Stimulated activated CD4-positive, alpha-beta T cell treated with anti-CD3 and anti-CD28 coated beads, TNF-alpha, amount 100 ng/mL, for 1 hour (primary cell): ENCODE measurements around the gene PLOD1.
"Not testable (repeated sequence)": the region's sequence is repeated elsewhere in the genome, so short reads cannot be mapped to it uniquely, and the experiment has no call there.

ENCODE experiments used
- DNase-seq, 3 donors: peaks; one replicate each; pipeline ENCODE4 v3.0.0-alpha.2; 2020; ENCODE audit warnings: low read depth in 3 of 3, low spot score in 1 of 3

The PLOD1 gene

DNA sequence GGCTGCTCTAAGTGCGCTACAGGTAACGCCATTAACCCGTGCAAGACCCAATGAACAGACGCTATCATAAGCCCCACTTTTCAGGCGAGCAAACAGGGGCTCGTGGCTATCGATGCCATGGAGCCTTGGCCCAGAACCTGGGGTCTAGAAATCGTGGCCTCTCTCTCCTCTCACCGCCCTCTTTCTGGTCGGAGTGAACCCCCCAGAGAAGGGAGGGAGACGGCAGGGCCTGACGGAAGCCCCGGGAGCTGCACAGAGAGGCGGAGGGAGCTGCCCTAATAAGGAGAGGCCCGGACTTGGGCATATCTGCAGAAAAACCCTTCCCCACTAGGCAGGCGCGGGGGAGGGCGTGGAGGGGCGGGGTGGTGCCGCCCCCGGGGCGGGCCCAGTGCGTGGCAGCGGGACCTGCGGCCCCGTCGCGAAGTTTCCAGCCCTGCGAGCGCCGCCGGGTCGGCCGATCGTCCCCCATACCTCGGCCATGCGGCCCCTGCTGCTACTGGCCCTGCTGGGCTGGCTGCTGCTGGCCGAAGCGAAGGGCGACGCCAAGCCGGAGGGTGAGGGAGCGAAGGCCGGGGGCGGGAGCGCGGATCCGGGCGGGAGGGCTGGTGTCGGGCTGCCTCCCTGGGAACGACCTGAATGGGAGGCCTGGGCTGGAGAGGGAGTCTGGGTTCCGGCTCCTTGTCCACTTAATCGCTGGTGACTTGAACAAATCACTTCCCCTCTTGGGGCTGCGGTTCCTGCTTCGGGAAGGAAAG is at the start of gene PLOD1:
PLOD1 (plus strand) TSS at position 416 of the 755 bp plus-strand sequence; CDS start at position 479, 63 bp downstream.
- peak; percentile 65 to 86 (median 76) for DNase-seq

DNA sequence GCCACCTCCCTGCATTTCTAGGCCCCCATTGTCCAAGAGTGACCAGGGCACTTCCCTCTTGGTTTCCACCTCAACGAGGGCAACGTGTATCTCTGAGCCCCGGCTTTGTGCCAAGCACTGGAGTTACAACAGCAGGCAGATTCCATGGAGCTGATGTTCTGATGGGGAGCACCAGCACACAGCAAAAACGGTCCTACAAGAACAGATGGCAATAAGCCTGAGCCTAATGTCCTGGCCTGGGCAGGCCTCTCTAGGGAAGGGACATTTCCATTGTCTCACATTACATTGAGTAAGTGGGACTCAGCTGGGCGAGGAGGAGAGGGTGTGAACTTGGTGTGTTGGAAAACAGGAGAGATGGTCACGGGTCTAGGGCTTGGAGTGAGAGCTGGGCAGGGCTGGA is 48.6 kb upstream of the PLOD1 start:
- no peak for DNase-seq

DNA sequence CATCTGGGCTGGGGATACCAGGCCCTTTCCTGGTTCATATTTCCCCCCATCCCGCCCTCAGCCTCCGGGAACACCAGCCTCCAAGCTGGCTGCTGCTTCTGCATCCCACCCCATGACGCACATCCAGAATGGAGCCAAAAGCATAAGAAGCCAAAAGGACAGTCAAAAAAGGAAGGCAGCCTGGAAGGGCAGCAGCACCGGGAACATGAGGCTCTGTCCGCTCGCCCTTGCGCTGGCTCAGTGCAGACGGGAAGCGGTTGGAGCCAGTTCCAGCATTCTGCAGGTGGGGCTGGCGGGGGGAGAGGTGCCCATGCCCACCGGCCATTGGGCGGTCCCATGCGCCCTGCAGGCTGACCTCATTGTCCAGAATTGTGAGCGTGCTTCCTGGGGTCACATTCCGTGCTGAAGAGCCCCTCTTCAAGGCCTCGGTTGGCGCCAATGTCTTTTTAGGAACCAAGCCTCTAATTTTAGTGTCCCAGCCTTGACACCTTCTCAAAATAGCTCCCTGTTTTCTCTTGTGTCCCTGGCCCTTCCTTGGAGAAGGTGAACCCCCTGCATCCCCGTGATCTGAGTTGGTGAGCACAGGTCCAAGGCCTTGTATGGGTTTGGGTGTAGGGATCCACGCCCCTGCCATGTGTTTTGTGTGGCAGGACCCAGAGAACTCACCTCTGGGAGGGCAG is 47.4 kb upstream of the PLOD1 start:
- no peak for DNase-seq

DNA sequence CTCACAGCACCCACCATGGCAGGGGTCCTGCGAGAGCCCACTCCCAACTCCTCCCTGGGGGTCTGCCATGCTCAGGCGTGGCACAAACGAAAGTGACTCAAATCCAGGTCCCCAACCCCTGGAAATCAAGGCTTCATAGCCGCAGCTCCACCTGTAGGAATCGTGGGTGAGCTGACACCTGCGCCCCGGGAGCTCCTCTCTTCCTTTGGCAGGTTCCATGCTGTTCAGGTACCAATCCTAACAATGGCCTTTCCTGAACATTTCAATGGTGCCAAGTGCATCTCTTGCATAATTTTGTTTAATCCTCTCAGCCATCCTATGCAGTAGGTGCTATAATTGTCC is 46.9 kb upstream of the PLOD1 start:
- no peak for DNase-seq

DNA sequence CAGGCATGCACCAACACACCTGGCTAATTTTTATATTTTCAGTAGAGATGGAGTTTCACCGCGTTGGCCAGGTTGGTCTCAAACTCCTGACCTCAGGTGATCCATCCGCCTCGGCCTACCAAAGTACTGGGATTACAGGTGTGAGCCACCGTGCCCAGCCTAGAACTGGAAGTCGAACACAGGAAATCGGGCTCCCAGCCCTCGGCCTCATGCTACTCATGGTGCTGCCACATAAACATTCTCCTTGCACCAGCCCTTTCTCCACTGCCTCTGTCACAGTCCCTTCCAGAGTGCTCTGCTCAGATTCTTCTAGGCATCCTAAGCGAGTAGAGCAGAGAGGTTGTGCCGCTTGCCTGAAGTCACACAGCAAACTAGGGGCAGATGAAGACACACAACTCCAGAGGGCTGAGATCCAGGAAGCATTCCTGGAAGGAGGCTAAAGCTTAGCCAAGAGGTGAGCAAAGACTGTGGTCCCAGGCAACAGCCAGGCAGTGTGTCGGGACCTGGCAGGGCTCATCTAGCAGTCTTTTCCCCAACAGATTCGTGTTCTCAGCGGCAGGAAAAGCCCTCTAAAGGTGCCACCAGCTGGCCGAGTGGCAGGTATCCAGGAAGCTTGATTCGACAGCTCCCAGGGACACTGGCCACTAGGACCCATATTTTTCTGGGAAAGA is 46.2 kb upstream of the PLOD1 start:
- DNase-seq = no peak

DNA sequence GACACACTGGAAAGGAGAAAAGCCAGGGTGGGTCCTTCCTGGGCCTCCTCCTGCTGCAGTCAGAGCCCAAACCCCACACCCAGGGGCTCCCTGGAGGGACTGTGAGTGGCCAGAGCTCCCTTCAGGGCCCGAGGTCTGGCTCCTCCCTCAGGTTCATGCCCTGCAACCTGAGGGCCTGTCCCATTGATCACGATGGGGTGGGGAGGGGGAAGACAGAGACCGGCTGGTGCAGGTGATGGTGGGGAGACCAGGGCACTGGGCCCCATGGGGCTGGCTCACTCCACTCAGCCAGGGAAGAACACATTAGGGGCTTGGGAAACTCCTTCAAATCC is 45.7 kb upstream of the PLOD1 start:
- DNase-seq = no peak

DNA sequence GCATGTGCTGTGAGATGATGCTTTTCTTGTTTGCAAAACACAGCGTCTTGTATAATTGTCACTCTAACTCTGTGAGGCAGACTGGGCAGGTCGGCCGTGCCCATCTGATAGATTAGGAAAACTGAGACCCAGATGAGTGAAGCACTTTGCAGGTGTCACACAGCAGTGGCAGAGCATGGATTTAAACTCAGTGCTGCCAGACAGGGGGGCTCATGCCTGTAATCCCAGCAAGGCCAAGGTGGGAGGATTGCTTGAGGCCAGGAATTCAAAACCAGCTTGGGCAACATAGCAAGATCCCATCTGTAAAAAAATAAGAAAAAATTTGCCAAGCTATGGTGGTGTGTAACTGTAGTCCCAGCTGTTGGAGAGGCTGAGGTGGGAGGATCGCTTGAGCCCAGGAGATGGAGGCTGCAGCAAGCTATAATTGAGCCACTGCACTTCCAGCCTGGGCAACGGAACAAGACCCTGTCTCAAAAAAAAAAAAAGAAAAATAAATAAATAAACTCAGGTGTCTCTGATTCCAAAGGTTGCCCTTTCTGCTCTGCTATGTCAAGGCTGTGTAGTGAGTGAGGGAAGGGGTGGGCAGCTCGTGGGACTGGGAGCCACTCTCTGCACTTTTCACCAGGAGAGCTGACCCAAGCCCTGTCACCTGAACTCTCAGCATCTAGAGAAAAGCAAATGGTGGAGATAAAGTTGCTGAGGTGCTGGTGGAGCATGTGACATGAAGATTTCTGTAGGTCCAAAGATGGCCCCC is 42.9 kb upstream of the PLOD1 start:
- no peak for DNase-seq

DNA sequence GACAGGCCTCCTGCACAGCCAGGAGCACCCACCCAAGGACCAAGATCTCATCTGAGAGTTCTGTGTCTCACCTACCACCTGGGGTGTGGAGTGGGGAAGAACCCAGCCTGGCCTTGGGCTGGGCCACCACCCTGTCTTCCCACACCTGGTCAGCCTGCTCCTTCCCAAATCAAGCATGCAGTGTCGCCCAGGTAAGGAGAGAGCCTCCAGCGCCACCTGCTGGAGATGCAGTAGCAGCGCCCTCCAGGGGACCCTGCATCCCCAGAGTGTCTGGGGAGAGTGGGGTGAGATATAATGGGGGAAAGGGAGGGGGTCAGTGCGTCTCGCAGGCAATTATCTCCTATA is 40.6 kb upstream of the PLOD1 start:
- DNase-seq = peak; percentile 28 to 60 (median 38)

DNA sequence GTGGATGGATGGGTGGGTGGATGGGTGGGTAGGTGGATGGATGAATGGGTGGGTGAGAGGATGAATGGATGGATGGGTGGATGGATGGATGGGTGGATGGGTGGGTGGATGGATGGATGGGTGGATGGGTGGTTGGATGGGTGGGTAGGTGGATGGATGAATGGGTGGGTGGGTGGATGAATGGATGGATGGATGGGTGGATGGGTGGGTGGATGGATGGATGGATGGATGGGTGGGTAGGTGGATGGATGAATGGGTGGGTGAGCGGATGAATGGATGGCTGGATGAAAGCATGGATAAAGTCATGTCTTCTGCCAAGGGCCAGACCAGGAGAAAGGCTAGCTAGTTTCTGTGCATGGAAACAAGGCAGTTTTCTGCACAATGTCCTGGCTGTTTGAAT is 40.0 kb upstream of the PLOD1 start:
- not testable (repeated sequence) for DNase-seq

DNA sequence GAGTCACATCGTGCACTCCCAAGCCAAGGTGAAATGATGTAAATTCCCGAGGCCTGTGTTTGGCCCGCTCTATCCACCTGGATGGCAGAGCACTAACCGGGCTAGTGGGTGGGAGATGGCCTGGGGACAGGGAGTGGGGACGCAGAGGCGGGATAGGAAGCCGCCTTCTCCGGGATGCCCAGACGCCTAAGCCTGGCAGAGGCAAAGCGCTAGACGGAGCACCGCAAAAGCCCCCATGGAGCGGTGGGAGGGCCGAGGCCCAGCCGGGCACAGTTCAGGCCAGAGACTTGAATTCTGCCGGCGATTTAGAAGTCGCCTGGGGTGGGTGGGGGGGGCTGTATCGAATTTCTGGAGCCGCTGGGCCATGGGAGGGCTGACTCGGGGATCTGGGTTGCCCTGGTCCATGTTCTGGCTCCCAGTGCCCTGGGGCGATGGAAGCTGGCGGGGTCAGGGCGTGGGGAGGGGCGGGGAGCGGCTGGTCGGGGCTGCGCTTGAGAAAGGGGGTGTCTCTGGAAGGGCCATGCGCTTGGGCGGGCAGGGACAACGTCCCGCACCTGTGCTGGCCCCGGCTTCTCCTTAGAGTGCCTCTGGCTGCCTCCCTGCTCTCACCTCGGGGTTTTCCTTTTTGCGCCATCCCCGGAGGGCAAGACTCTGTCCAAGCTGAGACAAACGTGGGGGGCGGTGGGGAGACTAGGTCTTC is 36.3 kb upstream of the PLOD1 start:
- DNase-seq = no peak

DNA sequence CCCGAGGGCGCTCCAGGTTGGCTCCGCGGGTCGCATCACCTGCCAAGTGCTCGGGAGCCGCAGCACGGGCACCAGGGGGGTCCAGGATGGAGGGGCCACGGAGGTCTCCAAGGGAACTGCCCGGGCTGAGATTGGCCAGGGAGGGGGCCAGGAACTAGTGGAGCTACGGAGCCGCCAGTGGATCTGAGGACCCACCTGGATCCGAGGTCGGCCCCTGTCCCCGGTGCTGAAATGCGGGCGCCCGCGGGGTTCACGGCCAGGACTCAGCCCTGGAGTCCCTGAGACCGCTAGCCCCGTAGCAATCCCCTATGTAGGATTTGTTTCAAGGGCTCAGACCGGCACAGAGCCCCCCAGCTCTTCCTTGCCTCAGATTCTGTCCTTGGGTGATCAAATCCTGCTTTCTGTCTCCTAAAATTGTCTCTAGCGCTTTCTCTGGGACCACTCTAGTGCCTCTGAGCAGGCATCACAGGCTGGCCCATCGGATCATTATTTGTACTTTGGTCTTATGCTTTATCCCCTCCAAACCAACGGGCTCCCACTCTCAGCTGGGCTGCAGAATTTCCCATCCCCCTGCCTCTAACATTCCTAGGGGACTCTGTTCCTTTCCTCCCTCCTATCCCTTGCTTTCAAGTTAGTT is 35.6 kb upstream of the PLOD1 start:
- DNase-seq = no peak

DNA sequence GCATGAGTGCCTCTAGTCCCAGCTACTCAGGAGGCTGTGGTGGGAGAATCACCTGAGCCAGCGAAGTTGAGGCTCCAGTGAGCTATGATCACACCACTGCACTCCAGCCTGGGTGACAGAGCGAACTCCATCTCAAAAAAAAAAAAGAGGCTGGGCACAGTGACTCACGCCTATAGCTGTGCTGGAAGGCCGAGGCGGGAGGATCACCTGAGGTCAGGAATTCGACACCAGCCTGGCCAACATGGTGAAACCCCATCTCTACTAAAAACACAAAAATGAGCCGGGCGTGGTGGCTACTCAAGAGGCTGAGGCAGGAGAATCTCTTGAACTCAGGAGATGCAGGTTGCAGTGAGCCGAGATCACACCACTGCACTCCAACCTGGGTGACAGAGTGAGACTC is 33.1 kb upstream of the PLOD1 start:
- not testable (repeated sequence) for DNase-seq

DNA sequence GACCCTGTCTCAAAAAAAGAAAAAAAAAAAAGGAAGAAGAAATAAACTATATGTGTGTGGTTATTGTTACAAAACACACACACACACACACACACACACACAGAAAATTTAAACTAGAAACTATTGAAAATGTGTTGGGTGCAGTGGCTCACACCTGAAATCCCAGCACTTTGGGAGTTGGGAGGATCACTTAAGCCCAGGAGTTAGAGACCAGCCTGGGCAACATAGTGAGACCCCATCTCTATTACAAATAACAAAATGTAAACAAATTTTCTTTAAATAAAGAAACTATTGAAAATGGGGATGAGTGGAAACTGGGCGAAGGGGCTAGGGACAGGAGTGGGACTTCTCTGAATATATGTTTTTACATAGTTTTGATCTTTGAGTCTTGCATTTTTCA is 31.3 kb upstream of the PLOD1 start:
- no peak for DNase-seq

DNA sequence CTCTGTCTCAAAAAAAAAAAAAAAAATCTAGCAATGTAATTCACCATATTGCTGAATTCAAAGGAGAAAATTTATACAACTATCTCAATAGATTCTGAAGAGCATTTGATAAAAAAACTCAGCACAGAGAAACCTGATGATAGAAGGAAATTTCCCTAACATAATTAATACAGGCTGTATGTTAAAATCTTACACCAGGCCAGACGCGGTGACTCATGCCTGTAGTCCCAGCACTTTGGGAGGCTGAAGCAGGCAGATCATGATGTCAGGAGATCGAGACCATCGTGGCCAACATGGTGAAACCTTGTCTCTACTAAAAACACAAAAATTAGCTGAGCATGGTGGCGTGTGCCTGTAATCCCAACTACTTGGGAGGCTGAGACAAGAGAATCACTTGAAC is 30.4 kb upstream of the PLOD1 start:
- not testable (repeated sequence) for DNase-seq

DNA sequence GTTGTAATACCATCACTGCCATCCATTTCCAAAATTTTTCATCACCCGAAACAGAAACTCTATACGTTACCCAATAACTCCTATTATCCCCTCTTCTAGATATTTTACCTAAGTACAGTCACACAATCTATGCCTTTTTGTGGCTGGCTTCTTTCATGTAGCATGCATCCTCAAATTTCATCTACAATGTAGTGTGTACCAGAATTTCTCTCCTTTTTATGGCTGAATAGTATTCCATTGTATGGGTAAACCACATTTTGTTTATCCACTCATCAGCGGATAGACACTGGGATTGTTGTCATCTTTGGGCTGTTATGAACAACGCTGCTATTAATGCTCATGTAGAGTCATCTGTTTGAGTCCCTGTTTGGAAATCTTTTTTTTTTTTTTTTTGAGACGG is 29.5 kb upstream of the PLOD1 start:
- DNase-seq = no peak

DNA sequence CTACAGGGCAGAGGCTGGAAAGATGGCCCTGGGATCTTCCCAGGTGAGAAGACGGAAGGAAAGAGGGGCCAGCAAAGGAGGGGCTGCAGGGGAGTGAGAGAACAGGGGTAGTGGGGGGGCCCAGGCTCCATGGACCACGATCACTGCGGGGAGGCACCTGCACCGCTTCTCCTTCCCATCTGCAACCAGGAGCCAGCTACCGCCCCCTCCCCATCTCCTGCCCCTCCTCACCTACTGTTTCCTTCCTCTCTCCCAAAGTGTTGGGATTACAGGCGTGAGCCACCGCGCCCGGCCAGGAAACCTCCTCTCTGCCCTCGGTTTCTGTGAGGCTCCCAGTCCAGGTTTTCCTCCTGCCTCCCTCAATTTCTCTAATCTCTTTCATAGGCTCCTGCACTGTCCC is 27.6 kb upstream of the PLOD1 start:
- DNase-seq = no peak

DNA sequence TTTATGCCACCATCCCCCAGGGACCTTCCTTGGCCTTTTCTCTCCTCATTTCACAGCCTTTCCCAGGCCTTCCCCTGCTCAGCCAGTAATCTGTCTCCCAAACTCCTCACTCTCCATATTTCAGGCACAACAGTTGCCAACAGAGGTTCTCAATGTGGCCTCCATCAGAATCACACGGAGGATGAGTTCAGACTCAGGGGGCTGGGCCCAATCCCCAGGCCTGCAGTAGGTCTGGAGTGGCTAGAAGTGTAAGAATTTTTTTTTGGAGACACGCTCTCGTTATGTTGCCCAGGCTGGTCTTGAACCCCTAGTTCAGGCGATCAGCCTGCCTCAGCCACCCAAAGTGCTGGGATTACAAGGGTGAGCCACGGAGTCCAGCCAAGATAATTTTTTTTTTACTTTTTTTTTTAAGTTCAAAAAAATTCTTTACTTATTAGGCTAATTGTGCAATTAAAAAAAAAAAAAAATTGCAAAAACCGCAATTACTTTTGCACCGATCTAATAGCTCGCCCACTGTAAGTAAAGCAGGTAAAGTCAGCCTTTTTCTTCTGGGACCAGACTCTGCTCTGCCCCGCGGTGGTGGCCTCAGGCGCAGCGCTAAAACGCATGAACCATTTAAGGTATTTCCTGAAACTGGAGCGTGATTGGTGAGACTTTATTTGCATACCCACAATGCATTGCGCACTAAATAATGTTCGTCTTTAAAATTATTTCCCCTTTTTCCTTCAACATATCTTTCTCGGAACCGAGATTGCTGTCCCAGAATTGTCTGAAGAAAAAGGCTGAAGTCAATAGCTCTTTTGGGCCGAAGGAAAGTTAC is 27.0 kb upstream of the PLOD1 start:
- DNase-seq = peak; percentile 61 to 86 (median 80)

DNA sequence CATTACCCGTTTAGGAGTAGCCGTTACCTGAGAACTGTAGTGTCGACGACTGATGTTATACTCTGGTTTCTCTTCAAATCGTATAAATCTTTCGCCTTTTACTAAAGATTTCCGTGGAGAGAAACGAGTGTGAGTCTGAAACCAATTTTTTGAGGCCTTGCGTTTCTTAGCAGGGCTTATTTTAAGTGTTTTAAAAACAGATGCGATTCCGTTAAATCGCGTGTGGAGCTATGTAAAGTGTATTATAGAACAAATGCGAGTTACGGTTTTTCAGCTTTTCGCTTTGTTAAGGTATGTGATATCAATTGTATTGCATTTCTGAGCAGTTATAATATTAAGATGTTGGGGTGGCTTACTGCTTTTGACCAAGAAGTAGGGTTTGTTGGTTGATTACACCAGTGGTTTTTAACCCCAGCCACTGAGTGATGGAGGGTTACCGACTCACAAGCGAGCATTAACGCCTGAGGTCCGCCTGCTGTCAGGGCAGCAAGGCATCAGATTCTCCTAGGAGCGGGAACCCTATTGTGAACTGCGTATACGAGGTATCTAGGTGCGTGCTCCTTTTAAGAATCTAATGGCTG is 26.3 kb upstream of the PLOD1 start:
- peak; percentile 24 to 39 (median 39) for DNase-seq

DNA sequence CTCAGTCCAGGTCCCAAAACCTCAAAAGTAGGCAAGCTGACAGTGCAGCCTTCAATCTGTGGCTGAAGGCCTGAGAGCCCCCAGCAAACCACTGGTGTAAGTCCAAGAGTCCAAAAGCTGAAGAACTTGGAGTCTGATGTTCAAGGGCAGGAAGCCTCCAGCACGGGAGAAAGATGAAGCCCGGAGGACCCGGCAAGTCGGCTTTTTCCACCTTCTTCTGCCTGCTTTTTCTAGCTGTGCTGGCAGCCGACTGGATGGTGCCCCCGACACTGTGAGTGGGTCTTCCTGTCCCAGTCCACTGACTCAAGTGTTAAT is 23.6 kb upstream of the PLOD1 start:
- not testable (repeated sequence) for DNase-seq

DNA sequence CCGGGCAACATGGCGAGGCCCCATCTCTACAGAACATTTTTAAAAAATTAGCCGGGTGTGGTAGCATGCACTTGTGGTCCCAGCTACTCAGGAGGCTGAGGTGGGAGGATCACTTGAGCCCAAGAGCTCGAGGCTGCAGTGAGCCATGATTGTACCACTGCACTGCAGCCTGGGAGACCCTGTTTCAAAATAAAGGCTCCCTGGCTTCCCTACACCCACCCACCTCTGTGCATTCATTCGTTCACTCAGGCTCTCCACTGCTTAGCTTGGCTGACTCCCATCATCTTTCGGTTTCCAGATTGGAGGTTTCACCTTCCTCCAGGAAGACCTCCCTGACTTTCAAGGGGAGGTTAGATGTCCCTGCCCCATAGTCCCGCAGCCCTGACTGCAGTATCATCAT is 22.5 kb upstream of the PLOD1 start:
- DNase-seq = no peak
